Body of pancreas (tissue), 4 donors: ENCODE data around the gene KERA.

Source experiments
- CTCF ChIP-seq, 7 experiments: fragments of 450-650 bp in 4 of 7; fragments of 200-600 bp in 3 of 7; sonication (generic) in 3 of 7; IDR thresholded peaks; one replicate each; pipeline ENCODE4 v1.5.1; 2016 to 2019; ENCODE audit warnings: antibody characterized with exemption in 7 of 7
- POLR2A ChIP-seq, 3 donors: fragments of 450-650 bp; IDR thresholded peaks; one replicate each; pipeline ENCODE4 v1.6.1; 2016; ENCODE audit warnings: antibody characterized with exemption in 3 of 3, mild to moderate bottlenecking in 2 of 3

DNA sequence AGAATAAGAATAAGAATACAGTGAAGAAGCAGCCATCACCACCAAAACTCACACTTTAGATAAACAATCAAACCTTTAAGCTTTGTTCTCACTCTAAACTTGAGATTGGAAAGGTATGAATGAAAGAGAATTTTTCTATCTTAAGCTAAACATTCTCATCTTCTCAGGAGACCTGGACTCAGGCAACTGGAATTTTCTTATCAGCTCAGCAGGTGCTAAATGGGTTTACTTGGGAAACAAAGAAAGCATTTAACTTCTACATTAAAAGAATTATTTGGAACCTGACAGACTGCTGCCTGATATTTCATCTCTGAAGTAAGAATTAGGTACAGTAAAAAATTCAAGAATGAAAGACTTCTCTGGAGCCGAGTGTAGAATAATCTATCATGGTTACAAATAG is 20.7 kb upstream of the KERA start:
- TF ChIP-seq CTCF (IDR thresholded peaks at IDR 0.05), result no peak
- TF ChIP-seq POLR2A (IDR thresholded peaks at IDR 0.05), result no peak
